ENCODE measurements around the gene RNF2. TPM values are rescaled to one million over a fixed set of nuclear protein-coding genes. Genes with fewer than 3 reads are reported as not detected.

RNF2 gene
- total RNA-seq, 4 donors from 2014 or later: 15.2 to 29.1 (median 20.5) TPM

- Histone ChIP-seq H3K36me3 (peaks cover 0 to 72% (median 10%) of the 10 kb centered on the region in 4 donors), H3K27me3 (no peaks in the 10 kb centered on the region), H3K4me1 (no peaks in the 10 kb centered on the region), H3K9me3 (no peaks in the 10 kb centered on the region), H3K27ac (no peak overlapping the region), H3K4me3 (no peak overlapping the region)
- no peak for DNase-seq
- intact Hi-C loops (cut with DNase I; ENCODE audit: low total_unique reads) (no loop called here), in situ Hi-C loops (cut with MboI; ENCODE audit: low pct_ligation_motif_present in 1 of 4, low pct_unique_long_range_greater_than_20kb in 1 of 4, low sequenced_read_pairs in 3 of 4) (loop anchor here in 1 of 4 donors (25.0 kb wide), 1 partner anchor 1198 kb away; no protein-coding TSS in a partner anchor)
- WGBS, 2 donors (ENCODE audit: low coverage in 1 of 2): 100% methylated on average over 4 of the region's 4 CpGs
- TF ChIP-seq POLR2A (IDR thresholded peaks at IDR 0.05): no peak
- no peak for TF ChIP-seq POLR2AphosphoS5 (IDR thresholded peaks at IDR 0.05)
- TF ChIP-seq EP300 (IDR thresholded peaks at IDR 0.05; ENCODE audit: low read depth): no peak
- TF ChIP-seq CTCF (IDR thresholded peaks at IDR 0.05): no peak
Observed at GRCh38 chr1:185139246-185139645, 93.9 kb downstream of the RNF2 start.

GRCh38 chr1:185144233-185144632 lies 98.9 kb downstream of the RNF2 start:
- Histone ChIP-seq H3K9me3 (no peaks in the 10 kb centered on the region), H3K4me1 (no peaks in the 10 kb centered on the region), H3K27me3 (no peaks in the 10 kb centered on the region), H3K4me3 (no peak overlapping the region), H3K27ac (no peak overlapping the region), H3K36me3 (peaks cover 0 to 72% (median 9%) of the 10 kb centered on the region in 4 donors)
- no peak for DNase-seq
- TF ChIP-seq POLR2A (IDR thresholded peaks at IDR 0.05) (no peak), EP300 (IDR thresholded peaks at IDR 0.05; ENCODE audit: low read depth) (no peak), CTCF (IDR thresholded peaks at IDR 0.05) (no peak), POLR2AphosphoS5 (IDR thresholded peaks at IDR 0.05) (no peak)
- intact Hi-C loops (cut with DNase I; ENCODE audit: low total_unique reads): no loop called here
- in situ Hi-C loops (cut with MboI; ENCODE audit: low pct_ligation_motif_present in 1 of 4, low pct_unique_long_range_greater_than_20kb in 1 of 4, low sequenced_read_pairs in 3 of 4): loop anchor here in 1 of 4 donors (25.0 kb wide), 1 partner anchor 1193 kb away; no protein-coding TSS in a partner anchor

GRCh38 chr1:185151215-185151614 lies 105.9 kb downstream of the RNF2 start:
- Histone ChIP-seq H3K36me3 (peaks cover 0 to 37% (median 12%) of the 10 kb centered on the region in 4 donors), H3K4me3 (no peak overlapping the region), H3K27ac (no peak overlapping the region), H3K4me1 (peaks cover 6 to 20% (median 14%) of the 10 kb centered on the region in 4 donors), H3K27me3 (no peaks in the 10 kb centered on the region), H3K9me3 (no peaks in the 10 kb centered on the region)
- WGBS, 2 donors (ENCODE audit: low coverage in 1 of 2): 91 to 94% methylated on average over 5 of the region's 5 CpGs
- DNase-seq: no peak
- in situ Hi-C loops (cut with MboI; ENCODE audit: low pct_ligation_motif_present in 1 of 4, low pct_unique_long_range_greater_than_20kb in 1 of 4, low sequenced_read_pairs in 3 of 4): loop anchor here (10.0 to 25.0 kb wide), 3 partner anchors 164 to 364 kb away; partner anchors contain the start of gene IVNS1ABP (in 1 of the 4)
- intact Hi-C loops (cut with DNase I; ENCODE audit: low total_unique reads): no loop called here
- TF ChIP-seq CTCF (IDR thresholded peaks at IDR 0.05) (no peak), EP300 (IDR thresholded peaks at IDR 0.05; ENCODE audit: low read depth) (no peak), POLR2A (IDR thresholded peaks at IDR 0.05) (no peak), POLR2AphosphoS5 (IDR thresholded peaks at IDR 0.05) (no peak)

Small RNA genes within 50 kb of the gene (small RNA-seq; reads per million reads assigned to genes)
- 0 reads per million in 4 donors for gene RNA5SP72

Other genes starting within 250 kb of the RNF2 start
- 10 to 100 TPM; 22.7 to 38.7 (median 31.7) TPM for gene NIBAN1, start 71.0 kb upstream of the RNF2 start, total RNA-seq
- 10 to 100 TPM; 18.3 to 67.7 (median 20.9) TPM for gene TRMT1L, start 111.4 kb downstream of the RNF2 start, total RNA-seq
- gene SWT1, start 111.6 kb downstream of the RNF2 start, total RNA-seq: 10 to 100 TPM in 2 of 4 donors, 1 to 10 TPM in 2; 2.8 to 12.3 (median 10.1) TPM